Keratinocyte (primary cell): ENCODE data around the gene PFAS. TPM values are rescaled to one million over a fixed set of nuclear protein-coding genes. Genes with fewer than 3 reads are reported as not detected.

Experiments
- DNase-seq: peaks from one replicate; pipeline ENCODE4 v3.0.0-alpha.2; 2011; ENCODE audit warnings: low read depth, missing footprints, low spot score
- FAIRE-seq: peaks from 2 replicates; lab custom pipeline; 2011; peaks lifted over from hg19 to GRCh38; lab: Jason Lieb, UNC
- H2AFZ ChIP-seq: 2 replicates; pipeline ENCODE4 v1.6.0; 2012; ENCODE audit warnings: low read length, control low read depth, inconsistent platforms; ENCODE audit not compliant: control insufficient read depth
- H3K27ac ChIP-seq: 2 replicates; pipeline ENCODE4 v1.5.1; 2011; ENCODE audit warnings: low read length; ENCODE audit not compliant: control insufficient read depth, insufficient read depth
- H3K27me3 ChIP-seq: 3 replicates; pipeline ENCODE4 v1.6.0; 2011; ENCODE audit warnings: low read length; ENCODE audit not compliant: control insufficient read depth, insufficient read depth; ENCODE audit errors: extremely low read depth
- H3K36me3 ChIP-seq, 2 experiments: 2 replicates in 1 of 2; 3 replicates in 1 of 2; pipeline ENCODE4 v1.5.1; 2011; ENCODE audit warnings: low read length in 2 of 2, mild to moderate bottlenecking in 1 of 2; ENCODE audit not compliant: control insufficient read depth in 2 of 2, insufficient read depth in 2 of 2; ENCODE audit errors: extremely low read depth in 1 of 2
- H3K4me1 ChIP-seq: 3 replicates; pipeline ENCODE4 v1.5.1; 2011; ENCODE audit warnings: low read length; ENCODE audit not compliant: control insufficient read depth, insufficient read depth; ENCODE audit errors: extremely low read depth
- H3K4me2 ChIP-seq: 3 replicates; pipeline ENCODE4 v1.6.0; 2011; ENCODE audit warnings: low read depth, low read length; ENCODE audit not compliant: control insufficient read depth, insufficient read depth; ENCODE audit errors: extremely low read depth
- H3K4me3 ChIP-seq, 3 experiments: fragments of 200-600 bp in 1 of 3; sonication (generic) in 1 of 3; 2 replicates in 2 of 3; 3 replicates in 1 of 3; pipeline ENCODE4 v1.5.1; 2011 to 2016; ENCODE audit warnings: low read length in 3 of 3, mild to moderate bottlenecking in 3 of 3, control low read depth in 2 of 3, inconsistent platforms in 1 of 3, low read depth in 1 of 3, mixed read lengths in 1 of 3, mixed run types in 1 of 3, moderate library complexity in 1 of 3; ENCODE audit not compliant: control insufficient read depth in 2 of 3, insufficient read depth in 2 of 3; ENCODE audit errors: extremely low read depth in 1 of 3
- H3K79me2 ChIP-seq: 2 replicates; pipeline ENCODE4 v1.6.0; 2012; ENCODE audit warnings: low read length; ENCODE audit not compliant: control insufficient read depth, insufficient read depth
- H3K9ac ChIP-seq: 3 replicates; pipeline ENCODE4 v1.6.0; 2011; ENCODE audit warnings: low read length; ENCODE audit not compliant: control insufficient read depth, insufficient read depth; ENCODE audit errors: extremely low read depth
- H3K9me1 ChIP-seq: 3 replicates; pipeline ENCODE4 v1.6.0; 2011; ENCODE audit warnings: low read length; ENCODE audit not compliant: control insufficient read depth, insufficient read depth; ENCODE audit errors: extremely low read depth
- H3K9me3 ChIP-seq: 2 replicates; pipeline ENCODE4 v1.5.1; 2012; ENCODE audit warnings: low read depth, low read length; ENCODE audit not compliant: control insufficient read depth
- H4K20me1 ChIP-seq: 3 replicates; pipeline ENCODE4 v1.6.0; 2011; ENCODE audit warnings: low read length; ENCODE audit not compliant: control insufficient read depth, insufficient read depth; ENCODE audit errors: extremely low read depth
- EZH2 ChIP-seq: IDR thresholded peaks from one replicate; pipeline ENCODE4 v1.6.1; 2012; ENCODE audit warnings: inconsistent platforms, mild to moderate bottlenecking, low read length, moderate library complexity
- dilution Hi-C: fragments of 300-500 bp; cut with MboI; formaldehyde crosslinking; loops from one replicate; pipeline ENCODE4 v1.7.0; 2020; ENCODE audit warnings: low sequenced_read_pairs; ENCODE audit not compliant: extremely low pct_ligation_motif_present
- polyA plus RNA-seq, 5 experiments: library from polyadenylated mRNA; depleted of rRNA in 3 of 5; stranded (reverse) in 3 of 5; stranded (forward) in 1 of 5; unstranded in 1 of 5; fragments of >200 nt; gene quantifications; 1 replicate in 1 of 5; 2 replicates in 3 of 5; 3 replicates in 1 of 5; pipeline versions ENCODE4 v1.2.1 to v1.2.3, GENCODE V29; 2011 to 2012; ENCODE audit warnings: missing spikeins in 2 of 5, low read depth in 1 of 5, low replicate concordance in 1 of 5
- TF ChIP-seq, protein P1 (sequence below), 3 experiments: IDR thresholded peaks in 1 of 3; conservative IDR thresholded peaks in 1 of 3; optimal IDR thresholded peaks in 1 of 3; 2 replicates in 2 of 3; 3 replicates in 1 of 3; pipeline versions ENCODE3 to v1.5.1; 2011; ENCODE audit warnings: low read length in 3 of 3, mild to moderate bottlenecking in 3 of 3, moderate library complexity in 2 of 3, control low read depth in 1 of 3, inconsistent platforms in 1 of 3; ENCODE audit not compliant: insufficient read depth in 2 of 3; ENCODE audit errors: extremely low read depth in 1 of 3

Gene PFAS
- polyA plus RNA-seq, 1 donor (not counting 4 experiments of a cell fraction or from before 2014, with no cell fraction given): 14.1 TPM

DNA sequence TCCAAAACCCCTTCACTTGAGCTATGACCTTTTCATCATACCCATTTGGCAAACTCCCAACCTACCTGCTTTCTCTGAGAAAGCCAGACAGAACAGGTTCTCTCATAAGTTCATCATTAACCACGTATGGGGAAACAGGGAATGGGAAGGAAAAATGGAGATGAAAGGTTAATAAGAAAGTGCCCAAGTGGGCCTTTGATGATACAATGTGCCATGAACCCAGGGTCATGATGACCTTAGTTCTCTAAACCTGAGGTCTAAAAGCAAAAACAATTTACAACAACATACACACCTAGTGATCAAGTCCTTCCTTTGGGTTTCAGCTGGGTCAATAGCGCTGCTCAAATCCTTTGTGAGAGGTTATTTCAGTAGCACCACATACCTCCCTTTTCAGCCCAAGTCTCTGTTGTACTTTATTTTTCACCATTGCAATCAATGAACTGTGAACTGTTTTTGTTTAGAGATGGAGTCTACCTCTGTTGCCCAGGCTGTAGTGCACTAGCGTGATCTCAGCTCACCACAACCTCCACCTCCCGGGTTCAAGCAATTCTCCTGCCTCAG, 24.9 kb downstream of the PFAS start:
- Histone ChIP-seq H4K20me1 (no peaks in the 10 kb centered on the region), H3K4me1 (no peaks in the 10 kb centered on the region), H3K27ac (no peak overlapping the region), H3K27me3 (no peaks in the 10 kb centered on the region), H3K36me3 (peaks cover 3 to 10% of the 10 kb centered on the region in 2 experiments), H3K4me3 (no peak overlapping the region), H3K79me2 (no peaks in the 10 kb centered on the region), H3K9ac (no peak overlapping the region), H2AFZ (no peak overlapping the region), H3K4me2 (no peak overlapping the region), H3K9me1 (no peaks in the 10 kb centered on the region), H3K9me3 (no peaks in the 10 kb centered on the region)
- no peak for FAIRE-seq
- TF ChIP-seq EZH2: no peak
- TF ChIP-seq, protein P1, sequence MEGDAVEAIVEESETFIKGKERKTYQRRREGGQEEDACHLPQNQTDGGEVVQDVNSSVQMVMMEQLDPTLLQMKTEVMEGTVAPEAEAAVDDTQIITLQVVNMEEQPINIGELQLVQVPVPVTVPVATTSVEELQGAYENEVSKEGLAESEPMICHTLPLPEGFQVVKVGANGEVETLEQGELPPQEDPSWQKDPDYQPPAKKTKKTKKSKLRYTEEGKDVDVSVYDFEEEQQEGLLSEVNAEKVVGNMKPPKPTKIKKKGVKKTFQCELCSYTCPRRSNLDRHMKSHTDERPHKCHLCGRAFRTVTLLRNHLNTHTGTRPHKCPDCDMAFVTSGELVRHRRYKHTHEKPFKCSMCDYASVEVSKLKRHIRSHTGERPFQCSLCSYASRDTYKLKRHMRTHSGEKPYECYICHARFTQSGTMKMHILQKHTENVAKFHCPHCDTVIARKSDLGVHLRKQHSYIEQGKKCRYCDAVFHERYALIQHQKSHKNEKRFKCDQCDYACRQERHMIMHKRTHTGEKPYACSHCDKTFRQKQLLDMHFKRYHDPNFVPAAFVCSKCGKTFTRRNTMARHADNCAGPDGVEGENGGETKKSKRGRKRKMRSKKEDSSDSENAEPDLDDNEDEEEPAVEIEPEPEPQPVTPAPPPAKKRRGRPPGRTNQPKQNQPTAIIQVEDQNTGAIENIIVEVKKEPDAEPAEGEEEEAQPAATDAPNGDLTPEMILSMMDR (optimal IDR thresholded peaks at IDR 0.05 in 1 of 3, IDR thresholded peaks at IDR 0.05 in 1 of 3, conservative IDR thresholded peaks at IDR 0.05 in 1 of 3; ENCODE audit: extremely low read depth in 1 of 3, insufficient read depth in 2 of 3, low read length in 3 of 3): no peak
- DNase-seq: no peak
- dilution Hi-C loops: no loop called here

DNA sequence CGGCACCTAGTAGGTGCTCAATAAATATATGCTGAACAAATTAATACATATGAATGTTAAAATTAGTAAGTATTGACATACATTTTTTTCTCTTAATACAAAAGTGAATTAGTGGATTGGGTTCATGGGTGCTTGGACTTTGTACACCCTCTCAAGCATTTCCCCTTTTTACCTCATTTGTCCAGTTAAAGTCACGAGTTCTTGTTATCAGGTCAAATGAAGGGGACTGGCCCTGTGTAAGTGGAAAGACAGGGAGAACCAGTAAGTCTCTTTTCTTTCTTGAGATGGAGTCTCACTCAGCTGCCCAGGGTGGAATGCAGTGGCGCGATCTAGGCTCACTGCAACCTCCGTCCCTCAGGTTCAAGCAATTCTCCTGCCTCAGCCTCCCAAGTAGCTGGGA, 25.7 kb downstream of the PFAS start:
- Histone ChIP-seq H3K9me3 (no peaks in the 10 kb centered on the region), H3K79me2 (no peaks in the 10 kb centered on the region), H3K4me3 (no peak overlapping the region), H3K4me2 (no peak overlapping the region), H3K27me3 (no peaks in the 10 kb centered on the region), H3K4me1 (no peaks in the 10 kb centered on the region), H2AFZ (no peak overlapping the region), H3K27ac (no peak overlapping the region), H3K9ac (no peak overlapping the region), H4K20me1 (no peaks in the 10 kb centered on the region), H3K36me3 (peaks cover 2 to 4% of the 10 kb centered on the region in 2 experiments), H3K9me1 (no peaks in the 10 kb centered on the region)
- DNase-seq (no peak), FAIRE-seq (no peak)
- no peak for TF ChIP-seq EZH2
- TF ChIP-seq, protein P1 (optimal IDR thresholded peaks at IDR 0.05 in 1 of 3, IDR thresholded peaks at IDR 0.05 in 1 of 3, conservative IDR thresholded peaks at IDR 0.05 in 1 of 3; ENCODE audit: extremely low read depth in 1 of 3, insufficient read depth in 2 of 3, low read length in 3 of 3): no peak
- dilution Hi-C loops: no loop called here
